Measurements from ENCODE around the gene TPRX1. TPM values are rescaled to one million over a fixed set of nuclear protein-coding genes. Genes with fewer than 3 reads are reported as not detected.

TPRX1 gene
- total and polyA plus RNA-seq, 2 donors (not counting 1 experiment from before 2014, with no cell fraction given): not detected

- Histone ChIP-seq H3K79me2 (ENCODE audit: control insufficient read depth, insufficient read depth, low read length) (no peaks in the 10 kb centered on the region), H3K9ac (ENCODE audit: low read length) (no peak overlapping the region), H3K4me2 (replicated peaks; ENCODE audit: low read depth, low read length, poor library complexity, severe bottlenecking) (no peak overlapping the region), H3K4me3 (ENCODE audit: control extremely low read depth in 1 of 5, extremely low read depth in 1 of 5, insufficient read depth in 1 of 5, low read depth in 2 of 5, low read length in 4 of 5) (no peak overlapping the region), H3K27me3 (replicated peaks in 1 of 4; ENCODE audit: control extremely low read depth in 1 of 4, control insufficient read depth in 3 of 4, insufficient read depth in 4 of 4, low read length in 3 of 4) (peaks cover 0 to 14% (median 4%) of the 10 kb centered on the region in 4 experiments), H3K9me3 (ENCODE audit: control extremely low read depth in 1 of 3, control insufficient read depth in 2 of 3, insufficient read depth in 1 of 3, low read length in 2 of 3) (peaks cover 0 to 4% (median 0%) of the 10 kb centered on the region in 3 donors), H3K4me1 (ENCODE audit: control insufficient read depth in 2 of 2, insufficient read depth in 2 of 2, low read length in 2 of 2) (peaks cover 8 to 10% of the 10 kb centered on the region in 2 donors), H2AFZ (ENCODE audit: insufficient read depth, low read depth, low read length, poor library complexity, severe bottlenecking) (no peak overlapping the region), H3K27ac (ENCODE audit: low read length in 2 of 2) (no peak overlapping the region), H4K20me1 (ENCODE audit: control insufficient read depth, insufficient read depth, low read length, poor library complexity, severe bottlenecking) (no peaks in the 10 kb centered on the region), H3K36me3 (replicated peaks in 1 of 2; ENCODE audit: control extremely low read depth in 1 of 2, control insufficient read depth in 1 of 2, extremely low read depth in 1 of 2, insufficient read depth in 2 of 2, low read length in 1 of 2) (no peaks in the 10 kb centered on the region)
- intact Hi-C loops (cut with micrococcal nuclease): no loop called here
- H3K27me3 Mint-ChIP-seq: peaks cover 24% of the 10 kb centered on the region
- ATAC-seq (ENCODE audit: low read depth) (no peak), DNase-seq (no peak)
- TF ChIP-seq CTCF (IDR thresholded peaks at IDR 0.05): no peak
- TF ChIP-seq EZH2 (IDR thresholded peaks at IDR 0.05; ENCODE audit: borderline replicate concordance, insufficient read depth, low read depth, low read length, poor library complexity, severe bottlenecking): no peak
- H3K9me3 Mint-ChIP-seq (ENCODE audit: insufficient read depth): peaks cover 6% of the 10 kb centered on the region
- H3K4me3 Mint-ChIP-seq: no peak overlapping the region
- no peak overlapping the region for H3K27ac Mint-ChIP-seq
- ChIA-PET CTCF (interaction anchor here (0.7 kb wide), 1 partner anchor 1251 kb away, joined by 3 read pairs; no protein-coding TSS in a partner anchor), POLR2A (no interaction called here)
- WGBS (ENCODE audit: insufficient coverage): 100% methylated on average over 5 of the region's 6 CpGs
- H3K4me1 Mint-ChIP-seq: peaks cover 4% of the 10 kb centered on the region
These were observed 20.0 kb upstream of the TPRX1 start for GRCh38 chr19:47824396-47824795.

GRCh38 chr19:47821460-47822020 lies 17.2 kb upstream of the TPRX1 start, which contains the start of gene CRX:
Gene CRX (plus strand): TSS chr19:47821937. CDS start chr19:47834444, 12,507 bp downstream.
- H3K4me3 Mint-ChIP-seq: no peak within 1 kb of the TSS
- 71% methylated on average over 7 of the region's 15 CpGs for WGBS (ENCODE audit: insufficient coverage)
- H3K27ac Mint-ChIP-seq: no peak within 1 kb of the TSS

More at GRCh38 chr19:47821460-47822020, 17.2 kb upstream of the TPRX1 start, which contains the start of gene CRX:
- Mint-ChIP-seq H3K27me3 (peaks cover 43% of the 10 kb centered on the region), H3K4me1 (peaks cover 4% of the 10 kb centered on the region), H3K9me3 (ENCODE audit: insufficient read depth) (no peaks in the 10 kb centered on the region)
- Histone ChIP-seq H3K4me1 (ENCODE audit: control insufficient read depth in 2 of 2, insufficient read depth in 2 of 2, low read length in 2 of 2) (peaks cover 8 to 10% of the 10 kb centered on the region in 2 donors), H3K9me3 (ENCODE audit: control extremely low read depth in 1 of 3, control insufficient read depth in 2 of 3, insufficient read depth in 1 of 3, low read length in 2 of 3) (no peaks in the 10 kb centered on the region), H2AFZ (ENCODE audit: insufficient read depth, low read depth, low read length, poor library complexity, severe bottlenecking) (no peak within 1 kb of the TSS), H3K36me3 (replicated peaks in 1 of 2; ENCODE audit: control extremely low read depth in 1 of 2, control insufficient read depth in 1 of 2, extremely low read depth in 1 of 2, insufficient read depth in 2 of 2, low read length in 1 of 2) (no peaks in the 10 kb centered on the region), H3K27me3 (replicated peaks in 1 of 4; ENCODE audit: control extremely low read depth in 1 of 4, control insufficient read depth in 3 of 4, insufficient read depth in 4 of 4, low read length in 3 of 4) (peaks cover 0 to 26% (median 4%) of the 10 kb centered on the region in 4 experiments), H4K20me1 (ENCODE audit: control insufficient read depth, insufficient read depth, low read length, poor library complexity, severe bottlenecking) (no peaks in the 10 kb centered on the region), H3K4me3 (ENCODE audit: control extremely low read depth in 1 of 5, extremely low read depth in 1 of 5, insufficient read depth in 1 of 5, low read depth in 2 of 5, low read length in 4 of 5) (no peak within 1 kb of the TSS), H3K4me2 (replicated peaks; ENCODE audit: low read depth, low read length, poor library complexity, severe bottlenecking) (no peak within 1 kb of the TSS), H3K9ac (ENCODE audit: low read length) (no peak within 1 kb of the TSS), H3K27ac (ENCODE audit: low read length in 2 of 2) (no peak within 1 kb of the TSS), H3K79me2 (ENCODE audit: control insufficient read depth, insufficient read depth, low read length) (no peaks in the 10 kb centered on the region)
- ChIA-PET POLR2A (no interaction called here), CTCF (interaction anchor here (1.0 kb wide), 1 partner anchor 48 kb away, joined by 3 read pairs; no protein-coding TSS in a partner anchor)
- intact Hi-C loops (cut with micrococcal nuclease): no loop called here
- no peak for DNase-seq
- no peak for ATAC-seq (ENCODE audit: low read depth)
- TF ChIP-seq EZH2 (IDR thresholded peaks at IDR 0.05; ENCODE audit: borderline replicate concordance, insufficient read depth, low read depth, low read length, poor library complexity, severe bottlenecking): no peak

Data from B cell (primary cell).